ENCODE measurements around the gene NBPF1. TPM values are rescaled to one million over a fixed set of nuclear protein-coding genes. Genes with fewer than 3 reads are reported as not detected.
"Not testable (repeated sequence)": the region's sequence is repeated elsewhere in the genome, so short reads cannot be mapped to it uniquely, and the experiment has no call there.

Gene NBPF1
- total and polyA plus RNA-seq, 2 donors from 2014 or later: 8.0 to 56.3 TPM

DNA sequence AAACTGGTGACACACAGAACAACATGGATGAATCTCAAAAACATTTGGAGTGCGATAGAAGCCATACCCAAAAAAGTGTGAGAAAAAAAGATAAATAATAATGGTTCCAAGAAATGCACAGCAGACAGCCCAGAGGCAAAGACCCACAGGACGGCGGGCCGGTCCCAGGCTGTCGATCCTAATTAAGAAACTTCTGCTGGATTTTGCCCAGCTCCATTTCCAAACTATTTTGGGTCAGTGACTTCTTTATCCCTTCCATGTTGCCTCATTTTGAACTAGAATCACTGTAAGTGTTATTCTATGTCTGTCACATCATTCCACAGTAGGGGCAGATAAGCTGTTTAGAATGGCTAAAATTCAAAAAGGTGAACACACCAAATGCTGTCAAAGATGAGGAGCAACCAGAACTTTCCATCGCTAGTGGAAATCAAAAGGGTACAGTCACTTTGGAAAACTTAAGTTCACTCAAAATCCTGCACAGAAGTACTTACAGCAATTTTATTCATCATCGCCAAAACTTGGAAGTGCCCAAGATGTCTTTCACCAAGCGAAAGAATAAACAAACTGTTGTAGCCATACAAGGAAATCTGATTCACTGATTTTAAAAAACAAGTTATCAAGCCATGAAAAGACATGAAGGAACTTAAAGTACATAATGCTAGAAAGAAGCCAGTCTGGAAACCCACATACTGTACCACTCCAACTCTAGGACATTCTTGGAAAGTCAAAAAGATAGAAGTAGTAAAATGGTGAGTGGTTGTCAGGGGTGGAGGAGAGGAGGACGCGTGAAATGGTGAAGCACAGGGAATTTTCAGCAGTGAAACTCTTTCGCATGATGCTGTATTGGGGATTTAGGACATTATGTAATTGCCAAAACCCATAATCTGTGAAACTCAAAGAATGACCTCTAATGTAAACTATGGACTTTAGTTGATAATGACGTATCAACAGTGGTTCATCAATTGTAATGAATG is 7.5 kb downstream of the NBPF1 start:
- FAIRE-seq (no peak), DNase-seq (peak in 1 of 5 donors; percentile 61)
- Histone ChIP-seq H3K9me3 (ENCODE audit: control insufficient read depth in 2 of 3, insufficient read depth in 1 of 3, low read length in 3 of 3) (no peaks in the 10 kb centered on the region), H3K27ac (ENCODE audit: low read depth in 2 of 2, low read length in 2 of 2) (no peak overlapping the region), H3K27me3 (ENCODE audit: control insufficient read depth, insufficient read depth, low read length) (no peaks in the 10 kb centered on the region), H3K9ac (ENCODE audit: low read length in 3 of 3) (no peak overlapping the region), H3K4me1 (ENCODE audit: control insufficient read depth in 2 of 3, insufficient read depth in 2 of 3, low read depth in 1 of 3, low read length in 3 of 3) (no peaks in the 10 kb centered on the region), H3K4me3 (ENCODE audit: low read length in 3 of 3) (no peak overlapping the region), H3K36me3 (ENCODE audit: control insufficient read depth in 2 of 3, insufficient read depth in 3 of 3, low read length in 3 of 3) (peaks cover 15 to 22% (median 22%) of the 10 kb centered on the region in 3 donors)
- intact Hi-C loops (cut with DNase I): no loop called here
- TF ChIP-seq, protein P1, sequence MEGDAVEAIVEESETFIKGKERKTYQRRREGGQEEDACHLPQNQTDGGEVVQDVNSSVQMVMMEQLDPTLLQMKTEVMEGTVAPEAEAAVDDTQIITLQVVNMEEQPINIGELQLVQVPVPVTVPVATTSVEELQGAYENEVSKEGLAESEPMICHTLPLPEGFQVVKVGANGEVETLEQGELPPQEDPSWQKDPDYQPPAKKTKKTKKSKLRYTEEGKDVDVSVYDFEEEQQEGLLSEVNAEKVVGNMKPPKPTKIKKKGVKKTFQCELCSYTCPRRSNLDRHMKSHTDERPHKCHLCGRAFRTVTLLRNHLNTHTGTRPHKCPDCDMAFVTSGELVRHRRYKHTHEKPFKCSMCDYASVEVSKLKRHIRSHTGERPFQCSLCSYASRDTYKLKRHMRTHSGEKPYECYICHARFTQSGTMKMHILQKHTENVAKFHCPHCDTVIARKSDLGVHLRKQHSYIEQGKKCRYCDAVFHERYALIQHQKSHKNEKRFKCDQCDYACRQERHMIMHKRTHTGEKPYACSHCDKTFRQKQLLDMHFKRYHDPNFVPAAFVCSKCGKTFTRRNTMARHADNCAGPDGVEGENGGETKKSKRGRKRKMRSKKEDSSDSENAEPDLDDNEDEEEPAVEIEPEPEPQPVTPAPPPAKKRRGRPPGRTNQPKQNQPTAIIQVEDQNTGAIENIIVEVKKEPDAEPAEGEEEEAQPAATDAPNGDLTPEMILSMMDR (IDR thresholded peaks at IDR 0.05; ENCODE audit: borderline replicate concordance, extremely low read depth, insufficient read depth): no peak

DNA sequence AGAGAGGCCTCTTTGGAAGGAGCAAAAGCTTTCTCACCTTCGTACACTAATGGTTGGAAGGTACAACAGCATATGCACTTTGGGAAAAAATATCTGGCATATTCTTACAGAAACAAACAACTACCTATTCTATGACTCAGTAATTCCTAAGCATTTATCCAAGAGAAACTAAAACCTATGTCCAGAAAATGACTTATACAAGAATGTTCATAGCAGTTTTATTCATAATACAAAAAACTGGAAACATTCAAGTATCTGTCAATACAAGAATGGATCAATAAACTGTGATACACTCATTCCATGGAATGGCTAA is 8.2 kb downstream of the NBPF1 start:
- intact Hi-C loops (cut with DNase I): no loop called here
- FAIRE-seq (no peak), DNase-seq (no peak)
- TF ChIP-seq, protein P1 (IDR thresholded peaks at IDR 0.05; ENCODE audit: borderline replicate concordance, extremely low read depth, insufficient read depth): no peak
- Histone ChIP-seq H3K36me3 (ENCODE audit: control insufficient read depth in 2 of 3, insufficient read depth in 3 of 3, low read length in 3 of 3) (peaks cover 15 to 22% (median 22%) of the 10 kb centered on the region in 3 donors), H3K9me3 (ENCODE audit: control insufficient read depth in 2 of 3, insufficient read depth in 1 of 3, low read length in 3 of 3) (no peaks in the 10 kb centered on the region), H3K27ac (ENCODE audit: low read depth in 2 of 2, low read length in 2 of 2) (no peak overlapping the region), H3K4me1 (ENCODE audit: control insufficient read depth in 2 of 3, insufficient read depth in 2 of 3, low read depth in 1 of 3, low read length in 3 of 3) (no peaks in the 10 kb centered on the region), H3K9ac (ENCODE audit: low read length in 3 of 3) (no peak overlapping the region), H3K27me3 (ENCODE audit: control insufficient read depth, insufficient read depth, low read length) (no peaks in the 10 kb centered on the region), H3K4me3 (ENCODE audit: low read length in 3 of 3) (no peak overlapping the region)

DNA sequence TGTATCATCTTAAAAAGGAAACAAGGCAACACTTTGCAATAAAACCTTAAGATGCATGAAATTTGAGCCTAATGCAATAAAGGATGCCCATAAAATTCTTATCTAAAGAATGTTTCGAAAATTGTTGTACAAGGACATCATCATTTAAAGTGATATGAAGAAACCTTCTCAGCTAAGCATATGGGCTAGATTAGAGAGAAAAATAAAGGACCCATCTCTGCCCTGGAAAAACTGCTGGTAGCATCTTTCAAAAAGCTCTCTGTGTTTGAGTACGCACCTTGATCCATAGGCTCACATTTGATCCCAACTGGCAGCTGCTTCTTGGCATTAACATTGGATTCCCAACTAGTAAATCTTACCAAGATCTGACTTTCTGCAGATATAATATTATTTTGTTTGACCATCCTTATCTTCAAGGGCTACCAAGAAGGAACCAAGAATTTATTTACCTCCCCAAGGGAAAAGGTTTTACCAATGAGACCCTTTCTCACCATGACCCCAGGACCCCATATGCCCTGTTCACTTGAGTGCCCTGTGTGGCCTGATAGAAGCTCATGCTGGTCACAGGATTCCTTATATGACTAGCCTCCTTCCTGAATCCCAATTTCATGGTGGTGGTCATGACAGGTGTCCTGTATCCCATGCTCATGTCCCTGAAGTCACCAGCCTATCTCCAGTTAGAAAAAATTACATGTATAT is 8.7 kb downstream of the NBPF1 start:
- H3K9me3 ChIP-seq (ENCODE audit: control insufficient read depth in 2 of 3, insufficient read depth in 1 of 3, low read length in 3 of 3); intact Hi-C loops (cut with DNase I); H3K27me3 ChIP-seq (ENCODE audit: control insufficient read depth, insufficient read depth, low read length); H3K4me3 ChIP-seq (ENCODE audit: low read length in 3 of 3); H3K4me1 ChIP-seq (ENCODE audit: control insufficient read depth in 2 of 3, insufficient read depth in 2 of 3, low read depth in 1 of 3, low read length in 3 of 3); H3K27ac ChIP-seq (ENCODE audit: low read depth in 2 of 2, low read length in 2 of 2); H3K9ac ChIP-seq (ENCODE audit: low read length in 3 of 3); FAIRE-seq: not testable (repeated sequence)
- peak in 1 of 5 donors; percentile 30 for DNase-seq
- peaks cover 15 to 22% (median 22%) of the 10 kb centered on the region in 3 donors for H3K36me3 ChIP-seq (ENCODE audit: control insufficient read depth in 2 of 3, insufficient read depth in 3 of 3, low read length in 3 of 3)

DNA sequence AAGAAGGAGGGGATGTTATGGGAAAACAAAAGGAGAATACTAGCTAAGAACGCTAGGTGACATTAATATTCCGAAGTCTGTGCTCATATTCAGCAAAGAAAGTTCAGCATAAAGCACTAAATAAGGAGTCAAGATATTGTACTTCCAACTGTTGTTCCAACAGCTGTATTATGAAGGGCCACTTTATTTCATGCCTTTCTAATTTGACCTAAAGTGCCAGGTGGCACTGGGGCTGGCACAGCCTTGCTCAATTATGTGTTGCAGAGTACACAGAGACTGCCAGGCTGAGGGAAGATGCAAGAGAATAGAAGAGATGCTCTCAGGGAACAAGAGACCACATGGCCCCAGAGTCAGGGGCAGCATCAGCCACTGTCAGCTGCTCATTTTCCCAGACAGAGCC is 9.7 kb downstream of the NBPF1 start:
- H3K27me3 ChIP-seq (ENCODE audit: control insufficient read depth, insufficient read depth, low read length); H3K9ac ChIP-seq (ENCODE audit: low read length in 3 of 3); DNase-seq; H3K27ac ChIP-seq (ENCODE audit: low read depth in 2 of 2, low read length in 2 of 2); H3K9me3 ChIP-seq (ENCODE audit: control insufficient read depth in 2 of 3, insufficient read depth in 1 of 3, low read length in 3 of 3); H3K4me3 ChIP-seq (ENCODE audit: low read length in 3 of 3); intact Hi-C loops (cut with DNase I); FAIRE-seq; H3K4me1 ChIP-seq (ENCODE audit: control insufficient read depth in 2 of 3, insufficient read depth in 2 of 3, low read depth in 1 of 3, low read length in 3 of 3): not testable (repeated sequence)
- H3K36me3 ChIP-seq (ENCODE audit: control insufficient read depth in 2 of 3, insufficient read depth in 3 of 3, low read length in 3 of 3): peaks cover 14 to 22% (median 22%) of the 10 kb centered on the region in 3 donors

DNA sequence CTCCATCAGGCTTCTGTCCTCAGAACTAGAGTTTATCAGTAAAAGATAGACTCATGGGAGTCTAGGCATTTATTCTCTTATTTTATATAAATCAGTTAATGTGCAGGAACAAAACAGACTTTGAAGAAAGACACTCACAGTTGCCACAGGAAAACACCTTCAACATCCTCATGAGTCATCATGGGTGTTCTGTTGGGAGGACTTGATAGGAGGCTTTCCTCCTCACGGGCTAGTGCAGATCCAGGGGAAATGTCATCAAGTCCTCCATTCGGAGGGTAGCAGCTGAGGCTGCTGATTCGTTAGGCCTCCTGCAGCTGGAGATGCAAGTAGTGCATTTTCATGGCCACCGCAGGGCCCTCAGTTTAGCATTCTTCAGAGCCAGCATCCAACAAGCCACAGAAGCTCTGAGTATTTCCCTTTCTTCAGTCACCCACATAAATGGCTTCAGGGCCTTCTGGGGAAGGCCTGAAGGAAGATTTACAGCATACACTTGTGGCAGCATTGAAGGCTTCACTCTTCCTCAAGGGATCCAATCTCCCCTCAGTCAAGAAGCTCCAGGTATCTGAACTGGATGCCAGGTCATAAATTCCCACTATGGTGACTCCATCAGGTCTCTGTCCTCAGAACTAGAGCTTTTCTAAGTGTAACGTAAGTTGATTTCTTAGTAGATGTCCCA is 10.9 kb downstream of the NBPF1 start:
- H3K27me3 ChIP-seq (ENCODE audit: control insufficient read depth, insufficient read depth, low read length); intact Hi-C loops (cut with DNase I); H3K4me3 ChIP-seq (ENCODE audit: low read length in 3 of 3); H3K9ac ChIP-seq (ENCODE audit: low read length in 3 of 3); H3K4me1 ChIP-seq (ENCODE audit: control insufficient read depth in 2 of 3, insufficient read depth in 2 of 3, low read depth in 1 of 3, low read length in 3 of 3); DNase-seq; H3K27ac ChIP-seq (ENCODE audit: low read depth in 2 of 2, low read length in 2 of 2); H3K9me3 ChIP-seq (ENCODE audit: control insufficient read depth in 2 of 3, insufficient read depth in 1 of 3, low read length in 3 of 3); FAIRE-seq: not testable (repeated sequence)
- H3K36me3 ChIP-seq (ENCODE audit: control insufficient read depth in 2 of 3, insufficient read depth in 3 of 3, low read length in 3 of 3): peaks cover 7 to 11% (median 11%) of the 10 kb centered on the region in 3 donors
